Measurements from ENCODE around the gene RDX. TPM values are rescaled to one million over a fixed set of nuclear protein-coding genes. Genes with fewer than 3 reads are reported as not detected.

The RDX gene
- total RNA-seq, 2 donors from 2014 or later: 26.7 to 38.4 TPM

DNA sequence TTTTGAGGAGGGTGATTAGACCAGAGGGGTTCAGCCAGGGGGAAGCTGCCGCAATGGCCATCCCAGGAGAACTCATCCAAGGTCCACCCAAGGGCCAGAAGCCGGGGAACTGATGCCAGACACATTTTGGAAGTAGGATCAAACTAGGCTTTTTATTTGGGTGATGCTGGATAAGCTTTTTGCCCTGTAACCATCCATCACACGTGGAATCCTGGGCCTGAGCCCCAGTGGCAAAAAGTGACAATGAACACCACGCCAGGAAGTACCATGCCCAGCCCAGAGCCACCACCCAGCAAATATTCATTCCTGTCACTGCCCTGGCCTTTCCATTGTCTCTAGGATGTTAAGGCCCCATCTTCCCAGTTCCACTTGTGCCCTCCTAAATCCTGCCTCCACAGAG lies 117.3 kb downstream of the RDX start:
- no peak overlapping the region for H3K27ac Mint-ChIP-seq
- no peak overlapping the region for H3K4me3 Mint-ChIP-seq
- H3K36me3 Mint-ChIP-seq (ENCODE audit: low read depth): no peaks in the 10 kb centered on the region

DNA sequence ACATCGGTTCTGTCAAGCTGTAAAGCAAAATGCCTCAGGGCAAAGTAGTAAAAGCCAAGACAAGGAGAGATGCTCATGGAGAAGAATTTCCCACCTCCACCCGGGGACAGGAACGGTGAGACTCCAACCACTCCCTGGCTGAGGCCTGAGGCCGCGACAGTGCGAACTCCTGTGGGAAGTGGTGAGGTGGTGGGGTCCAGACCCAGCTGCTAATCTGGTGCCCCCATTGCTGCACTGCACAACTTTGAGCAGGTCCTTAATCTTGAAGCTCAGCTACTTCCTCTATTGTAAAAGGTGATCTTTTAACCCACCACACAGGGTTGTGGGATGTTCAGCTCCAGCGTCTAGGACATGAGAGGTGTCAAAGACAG lies 119.3 kb downstream of the RDX start:
- H3K36me3 Mint-ChIP-seq (ENCODE audit: low read depth): peaks cover 2% of the 10 kb centered on the region
- H3K9me3 ChIP-seq (ENCODE audit: control insufficient read depth, low read length, poor library complexity, severe bottlenecking): no peaks in the 10 kb centered on the region
- no peak for ATAC-seq
- no peak overlapping the region for H3K4me3 Mint-ChIP-seq
- peaks cover 20% of the 10 kb centered on the region for H3K27me3 Mint-ChIP-seq
- peaks cover 11% of the 10 kb centered on the region for H3K4me1 Mint-ChIP-seq
- no peak overlapping the region for H3K27ac Mint-ChIP-seq
- no peak for DNase-seq

More for the DNA sequence above, 117.3 kb downstream of the RDX start:
- no peak for ATAC-seq
- Mint-ChIP-seq H3K27me3 (peaks cover 19% of the 10 kb centered on the region), H3K4me1 (peaks cover 7% of the 10 kb centered on the region)
- no peak for DNase-seq
- no peaks in the 10 kb centered on the region for H3K9me3 ChIP-seq (ENCODE audit: control insufficient read depth, low read length, poor library complexity, severe bottlenecking)

DNA sequence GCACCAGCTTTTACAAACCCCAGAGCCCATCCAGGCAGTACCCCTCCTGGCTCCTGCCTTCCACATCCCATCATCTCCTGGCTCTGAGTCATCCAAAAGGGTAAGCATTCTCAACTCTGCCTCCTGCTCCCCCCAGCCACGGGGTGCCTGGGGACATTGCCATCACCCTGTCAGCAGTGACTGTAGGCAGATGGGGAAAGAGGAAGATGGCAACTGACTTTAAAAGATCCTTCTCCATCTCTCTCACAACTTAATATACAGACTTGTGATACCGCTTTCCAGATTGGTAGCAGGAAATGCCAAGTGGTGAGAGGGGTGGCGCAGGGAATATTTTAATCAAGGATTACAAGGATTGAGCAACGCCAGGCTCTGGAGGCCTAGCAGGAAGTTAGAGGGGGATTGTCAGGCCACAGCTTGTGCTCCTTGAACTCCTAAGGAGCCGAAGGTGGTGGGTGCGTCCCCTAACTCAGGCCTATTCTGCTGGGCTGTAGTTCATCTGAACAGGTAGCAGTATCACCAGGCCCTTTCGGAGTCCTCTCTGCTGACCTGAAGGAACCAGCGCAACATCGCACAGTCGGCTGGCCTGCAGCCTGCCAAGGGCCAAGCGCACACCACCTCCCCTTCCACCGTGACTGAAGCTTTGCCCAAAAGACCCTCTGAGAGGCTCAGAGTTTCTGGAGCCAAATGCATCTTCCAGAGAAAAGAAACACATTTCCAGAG lies 119.9 kb downstream of the RDX start:
- H3K9me3 ChIP-seq (ENCODE audit: control insufficient read depth, low read length, poor library complexity, severe bottlenecking): no peaks in the 10 kb centered on the region
- ATAC-seq (no peak), DNase-seq (no peak)
- Mint-ChIP-seq H3K27ac (no peak overlapping the region), H3K4me1 (peaks cover 11% of the 10 kb centered on the region), H3K4me3 (peak overlapping the region; percentile 31), H3K27me3 (peaks cover 24% of the 10 kb centered on the region), H3K36me3 (ENCODE audit: low read depth) (peaks cover 2% of the 10 kb centered on the region)

DNA sequence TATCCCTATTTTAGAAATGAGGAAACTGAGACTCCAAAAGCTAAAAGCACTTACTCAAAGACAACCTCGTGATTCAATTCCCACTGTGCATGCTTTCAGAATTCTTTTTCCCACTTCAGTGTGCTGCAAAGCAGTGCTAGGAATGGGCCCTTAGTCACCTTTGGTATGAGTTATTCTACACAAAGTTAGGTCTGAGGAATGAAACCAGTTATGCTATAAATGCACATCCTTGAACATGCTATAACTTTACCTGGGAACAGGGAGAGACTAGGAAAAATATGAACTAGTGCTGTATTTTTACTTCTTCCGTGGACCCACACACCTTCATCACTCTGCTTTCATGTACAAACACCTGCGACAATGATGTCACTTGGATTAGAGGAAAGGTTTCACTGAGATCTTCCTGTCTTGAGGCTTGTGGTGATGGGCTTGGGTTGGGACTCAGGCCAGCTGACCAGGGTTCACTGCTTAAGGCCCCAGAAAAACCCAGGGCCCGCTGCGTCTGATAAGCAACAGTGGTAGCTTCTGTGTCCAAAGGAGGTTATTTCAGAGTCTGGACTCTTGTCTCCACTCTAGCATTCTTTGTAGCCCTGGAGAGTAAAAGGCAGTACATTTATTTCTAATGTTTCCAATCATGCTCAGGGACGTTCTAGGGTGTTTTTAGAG lies 121.6 kb downstream of the RDX start:
- Mint-ChIP-seq H3K4me1 (peaks cover 11% of the 10 kb centered on the region), H3K27ac (no peak overlapping the region), H3K4me3 (no peak overlapping the region), H3K36me3 (ENCODE audit: low read depth) (peaks cover 2% of the 10 kb centered on the region), H3K27me3 (peaks cover 24% of the 10 kb centered on the region)
- no peaks in the 10 kb centered on the region for H3K9me3 ChIP-seq (ENCODE audit: control insufficient read depth, low read length, poor library complexity, severe bottlenecking)
- ATAC-seq: no peak
- DNase-seq: no peak

DNA sequence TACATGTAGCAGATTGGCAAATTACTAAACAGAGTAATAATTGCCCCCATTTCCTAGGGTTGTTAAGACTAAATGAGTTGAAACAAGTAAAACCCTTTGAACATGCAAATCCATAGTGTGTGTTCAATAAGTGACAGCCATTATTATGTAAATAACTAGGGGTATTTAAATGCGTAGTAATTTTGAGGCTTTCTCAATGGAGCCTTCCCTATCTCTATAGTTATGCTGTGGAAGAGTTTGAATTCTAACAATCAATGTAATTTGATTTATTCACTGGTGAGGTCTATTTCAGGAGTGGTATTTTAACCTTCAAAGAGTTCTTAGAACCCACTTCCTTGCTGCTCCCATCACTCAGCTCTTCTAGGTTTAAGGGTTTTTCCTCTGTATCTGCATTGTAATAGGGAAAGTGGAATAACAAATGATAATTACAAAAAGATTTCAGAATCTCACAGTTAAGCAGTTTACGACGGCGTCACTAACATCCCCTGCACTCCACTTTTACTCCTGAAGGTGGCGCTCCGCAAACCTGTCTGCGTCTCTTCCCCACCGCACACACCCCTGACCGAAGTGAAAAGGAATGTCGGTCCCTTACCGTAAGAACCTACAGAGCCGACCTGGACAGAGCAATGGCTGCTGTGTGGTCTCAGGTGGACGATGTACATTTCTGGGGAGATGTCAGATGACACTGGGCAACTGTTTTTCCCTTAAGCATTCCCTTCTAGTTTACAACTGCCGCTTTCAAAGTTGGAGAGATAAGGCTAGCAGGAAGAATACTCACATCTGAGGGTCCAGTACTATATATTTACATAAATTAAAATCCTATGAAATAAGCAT lies 122.4 kb downstream of the RDX start:
- Mint-ChIP-seq H3K4me1 (peaks cover 11% of the 10 kb centered on the region), H3K27me3 (peaks cover 28% of the 10 kb centered on the region), H3K27ac (no peak overlapping the region), H3K36me3 (ENCODE audit: low read depth) (peaks cover 2% of the 10 kb centered on the region), H3K4me3 (peak overlapping the region; percentile 47)
- DNase-seq (peak; percentile 35 to 54 (median 46)), ATAC-seq (peak; percentile 87)
- H3K9me3 ChIP-seq (ENCODE audit: control insufficient read depth, low read length, poor library complexity, severe bottlenecking): no peaks in the 10 kb centered on the region

DNA sequence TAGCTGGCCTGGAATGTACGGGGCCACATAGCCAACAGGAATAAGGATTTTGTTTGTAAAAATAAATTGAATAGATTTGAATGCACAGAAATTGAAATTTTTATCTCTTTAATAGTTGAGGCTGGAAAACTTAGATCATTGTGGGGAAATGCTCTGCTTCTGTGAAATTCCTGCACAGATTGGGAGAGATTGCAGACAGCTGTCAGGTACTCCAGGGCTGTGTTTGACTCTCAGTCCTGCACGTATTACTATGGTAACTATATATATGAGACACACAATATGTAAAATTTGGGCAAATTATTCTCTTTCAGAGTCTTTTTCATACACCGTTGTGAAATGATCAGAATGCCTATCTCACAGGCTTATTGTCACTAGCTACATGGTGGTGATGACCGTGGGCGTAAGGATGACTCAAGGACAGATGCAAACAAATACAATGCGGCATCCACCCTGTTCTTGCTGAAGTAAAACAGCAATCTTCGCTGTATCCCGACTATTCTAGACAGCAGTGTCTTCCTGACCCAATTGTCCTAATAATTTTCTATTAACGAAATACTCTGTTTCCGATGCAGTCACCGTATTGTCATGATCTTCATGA lies 123.8 kb downstream of the RDX start:
- H3K36me3 Mint-ChIP-seq (ENCODE audit: low read depth): peaks cover 2% of the 10 kb centered on the region
- H3K27me3 Mint-ChIP-seq: peaks cover 28% of the 10 kb centered on the region
- H3K4me1 Mint-ChIP-seq: peaks cover 9% of the 10 kb centered on the region
- no peaks in the 10 kb centered on the region for H3K9me3 ChIP-seq (ENCODE audit: control insufficient read depth, low read length, poor library complexity, severe bottlenecking)
- H3K27ac Mint-ChIP-seq: no peak overlapping the region
- no peak overlapping the region for H3K4me3 Mint-ChIP-seq
- no peak for ATAC-seq
- no peak for DNase-seq

DNA sequence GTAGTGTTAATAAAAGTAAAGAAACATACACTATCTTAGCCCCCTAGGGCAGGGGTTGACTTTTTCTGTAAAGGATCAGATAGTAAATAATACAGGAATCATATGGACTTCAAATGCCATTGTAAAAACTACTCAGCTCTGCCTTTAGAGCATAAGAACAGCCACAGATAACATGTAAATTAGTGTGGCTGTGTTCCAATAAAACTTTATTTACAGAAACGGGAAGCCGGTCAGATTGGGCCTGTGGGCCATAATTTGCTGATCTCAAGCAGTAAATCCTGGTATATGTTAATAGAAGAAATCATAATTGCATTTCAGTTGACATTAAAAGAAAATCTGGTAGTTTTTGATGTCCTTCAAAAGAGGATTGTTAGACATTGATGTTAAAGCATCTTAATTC lies 126.7 kb downstream of the RDX start:
- H3K36me3 Mint-ChIP-seq (ENCODE audit: low read depth): peaks cover 2% of the 10 kb centered on the region
- H3K27ac Mint-ChIP-seq: no peak overlapping the region
- peaks cover 6% of the 10 kb centered on the region for H3K4me1 Mint-ChIP-seq
- no peak overlapping the region for H3K4me3 Mint-ChIP-seq
- ATAC-seq (no peak), DNase-seq (no peak)
- no peaks in the 10 kb centered on the region for H3K9me3 ChIP-seq (ENCODE audit: control insufficient read depth, low read length, poor library complexity, severe bottlenecking)
- H3K27me3 Mint-ChIP-seq: peaks cover 35% of the 10 kb centered on the region

DNA sequence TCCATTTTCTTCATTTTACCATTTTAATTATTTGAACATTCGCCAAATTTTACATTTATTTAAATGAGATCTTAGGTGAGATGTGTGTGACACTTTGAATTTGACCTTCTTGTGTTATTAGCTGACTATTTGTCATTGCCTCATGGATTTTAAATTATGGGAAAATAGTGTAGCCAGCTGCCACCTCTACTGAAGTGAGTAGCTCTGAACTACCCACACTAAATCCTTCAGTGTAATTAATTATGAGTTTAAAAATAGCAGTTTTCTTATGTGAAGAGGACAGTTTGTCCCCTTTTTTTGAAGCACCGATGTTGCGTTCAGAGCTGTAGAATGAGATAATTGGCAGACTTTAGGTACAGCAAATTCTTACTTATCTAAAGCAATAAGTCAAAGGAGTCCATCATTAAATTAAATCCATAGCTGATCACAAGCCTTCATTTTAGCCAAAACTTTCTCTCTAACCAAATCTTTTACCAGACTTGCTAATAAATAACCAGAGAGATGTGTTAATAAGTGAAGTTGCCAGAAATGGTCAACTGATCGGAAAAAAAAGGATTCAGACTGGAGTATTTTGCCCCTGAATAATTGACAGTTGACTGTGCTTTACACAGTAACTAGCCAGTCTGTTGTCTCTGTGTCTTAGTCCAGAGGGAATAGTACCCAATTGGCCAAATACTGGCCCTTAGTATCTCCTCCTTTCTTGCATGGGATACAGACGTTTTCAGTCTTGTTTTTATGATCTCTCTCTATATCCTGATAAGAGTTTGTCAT lies 128.2 kb downstream of the RDX start:
- H3K4me1 Mint-ChIP-seq: peaks cover 2% of the 10 kb centered on the region
- no peak for ATAC-seq
- DNase-seq: no peak
- no peak overlapping the region for H3K4me3 Mint-ChIP-seq
- no peaks in the 10 kb centered on the region for H3K9me3 ChIP-seq (ENCODE audit: control insufficient read depth, low read length, poor library complexity, severe bottlenecking)
- H3K27ac Mint-ChIP-seq: no peak overlapping the region
- peaks cover 2% of the 10 kb centered on the region for H3K36me3 Mint-ChIP-seq (ENCODE audit: low read depth)
- H3K27me3 Mint-ChIP-seq: peaks cover 27% of the 10 kb centered on the region

DNA sequence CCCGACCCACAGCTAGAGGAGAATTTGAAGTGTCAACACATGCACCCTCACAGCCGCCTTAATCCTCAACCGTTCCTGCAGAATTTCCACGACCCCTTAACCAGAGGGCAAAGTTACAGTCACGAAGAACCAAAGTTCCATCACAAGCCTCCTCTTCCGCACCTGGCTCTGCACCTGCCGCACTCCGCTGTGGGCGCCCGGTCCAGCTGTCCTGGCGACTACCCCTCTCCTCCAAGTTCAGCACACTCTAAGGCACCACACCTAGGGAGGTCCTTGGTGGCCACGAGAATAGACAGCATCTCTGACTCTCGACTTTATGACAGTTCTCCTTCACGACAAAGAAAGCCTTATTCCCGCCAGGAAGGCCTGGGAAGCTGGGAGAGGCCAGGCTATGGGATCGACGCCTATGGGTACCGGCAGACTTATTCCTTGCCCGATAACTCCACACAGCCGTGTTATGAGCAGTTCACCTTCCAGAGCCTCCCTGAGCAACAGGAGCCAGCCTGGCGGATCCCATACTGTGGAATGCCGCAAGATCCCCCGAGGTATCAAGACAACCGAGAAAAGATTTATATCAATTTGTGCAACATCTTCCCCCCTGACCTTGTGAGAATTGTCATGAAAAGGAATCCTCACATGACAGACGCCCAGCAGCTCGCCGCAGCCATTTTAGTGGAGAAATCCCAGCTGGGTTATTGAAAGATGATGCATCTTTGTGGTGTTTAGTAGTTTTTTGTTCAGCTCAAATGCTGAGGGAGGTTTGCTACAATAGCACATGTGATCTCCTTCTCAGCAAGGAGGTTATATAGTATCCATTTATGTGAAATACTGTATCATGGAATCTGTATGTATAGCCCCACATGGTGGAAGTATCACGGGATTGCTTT lies 131.1 kb downstream of the RDX start:
- H3K36me3 Mint-ChIP-seq (ENCODE audit: low read depth): no peaks in the 10 kb centered on the region
- no peak overlapping the region for H3K27ac Mint-ChIP-seq
- peaks cover 11% of the 10 kb centered on the region for H3K27me3 Mint-ChIP-seq
- H3K4me3 Mint-ChIP-seq: no peak overlapping the region
- H3K4me1 Mint-ChIP-seq: no peaks in the 10 kb centered on the region
- H3K9me3 ChIP-seq (ENCODE audit: control insufficient read depth, low read length, poor library complexity, severe bottlenecking): no peaks in the 10 kb centered on the region
- ATAC-seq (no peak), DNase-seq (no peak)

DNA sequence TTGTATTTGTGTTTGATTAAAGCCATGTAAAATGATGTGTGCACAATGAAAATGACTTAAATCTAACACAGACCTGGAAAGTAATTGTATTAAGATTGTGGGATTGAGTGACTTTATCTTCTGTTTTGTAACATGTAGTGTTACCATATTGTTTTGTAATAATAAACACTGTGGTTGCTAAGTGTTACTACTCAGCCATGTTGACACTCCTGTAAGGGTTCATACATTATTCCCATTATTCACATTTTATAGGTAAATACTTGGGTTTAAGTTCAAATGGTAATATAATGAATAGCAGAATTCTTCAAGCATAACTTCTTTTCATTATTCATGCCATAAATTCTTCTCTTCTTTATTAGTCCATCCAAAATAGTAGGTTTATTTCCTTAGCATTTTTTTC lies 134.2 kb downstream of the RDX start:
- no peaks in the 10 kb centered on the region for H3K9me3 ChIP-seq (ENCODE audit: control insufficient read depth, low read length, poor library complexity, severe bottlenecking)
- Mint-ChIP-seq H3K4me1 (no peaks in the 10 kb centered on the region), H3K4me3 (no peak overlapping the region), H3K27me3 (peaks cover 26% of the 10 kb centered on the region), H3K36me3 (ENCODE audit: low read depth) (no peaks in the 10 kb centered on the region), H3K27ac (no peak overlapping the region)
- no peak for DNase-seq
- no peak for ATAC-seq

DNA sequence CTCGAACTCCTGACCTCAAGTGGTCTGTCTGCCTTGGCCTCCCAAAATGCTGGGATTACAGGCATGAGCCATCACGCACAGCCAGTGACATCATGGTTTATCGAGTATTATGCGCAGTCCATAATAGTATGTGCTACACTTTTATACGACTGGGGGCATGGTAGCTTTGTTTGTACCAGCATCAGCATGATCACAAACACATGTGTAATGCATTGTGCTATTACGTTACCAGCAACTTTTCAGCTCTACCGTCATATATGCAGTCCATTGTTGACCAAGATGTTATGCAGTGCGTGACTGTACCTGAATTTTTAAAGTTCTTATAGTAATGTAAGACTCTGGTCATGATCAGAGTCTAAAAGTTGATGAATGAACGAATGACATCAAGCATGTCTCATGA lies 135.4 kb downstream of the RDX start:
- H3K36me3 Mint-ChIP-seq (ENCODE audit: low read depth): no peaks in the 10 kb centered on the region
- DNase-seq (no peak), ATAC-seq (no peak)
- no peak overlapping the region for H3K27ac Mint-ChIP-seq
- H3K27me3 Mint-ChIP-seq: peaks cover 26% of the 10 kb centered on the region
- no peak overlapping the region for H3K4me3 Mint-ChIP-seq
- H3K4me1 Mint-ChIP-seq: no peaks in the 10 kb centered on the region
- H3K9me3 ChIP-seq (ENCODE audit: control insufficient read depth, low read length, poor library complexity, severe bottlenecking): no peaks in the 10 kb centered on the region

DNA sequence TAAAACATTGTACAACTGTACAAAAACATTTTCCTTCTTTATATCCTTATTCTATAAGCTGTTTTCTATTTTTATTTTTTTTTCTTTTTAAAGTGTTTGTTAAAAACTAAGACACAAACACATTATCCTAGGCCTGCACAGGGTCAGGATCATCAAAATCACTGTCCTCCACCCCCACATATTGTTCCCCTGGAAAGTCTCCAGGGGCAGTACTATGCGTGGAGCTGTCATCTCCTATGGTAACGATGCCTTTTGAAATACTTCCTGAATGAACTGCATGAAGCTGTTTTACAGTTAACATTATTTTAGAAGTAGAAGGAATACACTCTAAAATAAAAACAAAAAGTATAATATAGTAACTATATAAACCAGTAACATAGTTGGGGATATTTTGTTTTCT lies 136.0 kb downstream of the RDX start:
- H3K4me3 Mint-ChIP-seq: no peak overlapping the region
- H3K27me3 Mint-ChIP-seq: peaks cover 30% of the 10 kb centered on the region
- DNase-seq (no peak), ATAC-seq (no peak)
- no peaks in the 10 kb centered on the region for H3K36me3 Mint-ChIP-seq (ENCODE audit: low read depth)
- no peaks in the 10 kb centered on the region for H3K4me1 Mint-ChIP-seq
- H3K9me3 ChIP-seq (ENCODE audit: control insufficient read depth, low read length, poor library complexity, severe bottlenecking): no peaks in the 10 kb centered on the region
- H3K27ac Mint-ChIP-seq: no peak overlapping the region

Data from T-helper 17 cell (primary cell).